KMS-11 (cell line): ENCODE results near the gene USP37.

Experiments
- H2AFZ ChIP-seq: fragments of 200-600 bp; sonication (generic); 2 replicates; pipeline ENCODE4 v1.6.1; 2016; ENCODE audit warnings: antibody characterized with exemption, mixed run types, low read depth
- H3K27ac ChIP-seq: fragments of 200-600 bp; sonication (generic); 2 replicates; pipeline ENCODE4 v1.6.1; 2016; ENCODE audit warnings: mild to moderate bottlenecking, mixed run types
- H3K27me3 ChIP-seq: fragments of 200-600 bp; sonication (generic); 2 replicates; pipeline ENCODE4 v1.6.1; 2017; ENCODE audit warnings: mild to moderate bottlenecking, low read depth, mixed run types, moderate library complexity; ENCODE audit not compliant: insufficient read depth
- H3K36me3 ChIP-seq: fragments of 200-600 bp; sonication (generic); 2 replicates; pipeline ENCODE4 v1.6.1; 2017; ENCODE audit warnings: mild to moderate bottlenecking, mixed run types; ENCODE audit not compliant: insufficient read depth
- H3K4me1 ChIP-seq: fragments of 200-600 bp; sonication (generic); 2 replicates; pipeline ENCODE4 v1.6.1; 2016; ENCODE audit warnings: mild to moderate bottlenecking, low read depth, mixed run types; ENCODE audit not compliant: poor library complexity, severe bottlenecking
- H3K4me2 ChIP-seq: fragments of 200-600 bp; sonication (generic); 2 replicates; pipeline ENCODE4 v1.7.0; 2016; ENCODE audit warnings: mild to moderate bottlenecking, mixed run types
- H3K4me3 ChIP-seq: fragments of 200-600 bp; sonication (generic); IDR thresholded peaks from 2 replicates; pipeline ENCODE4 v1.6.1; 2017; ENCODE audit warnings: low read depth, low read length, mixed read lengths; ENCODE audit not compliant: insufficient read depth
- H3K79me2 ChIP-seq: fragments of 200-600 bp; sonication (generic); 2 replicates; pipeline ENCODE4 v1.6.1; 2016; ENCODE audit warnings: low read depth, mixed run types; ENCODE audit not compliant: insufficient read depth
- H3K9ac ChIP-seq: fragments of 200-600 bp; sonication (generic); 2 replicates; pipeline ENCODE4 v1.6.1; 2016; ENCODE audit warnings: mild to moderate bottlenecking, mixed run types
- H4K20me1 ChIP-seq: fragments of 200-600 bp; sonication (generic); 2 replicates; pipeline ENCODE4 v1.6.1; 2016; ENCODE audit warnings: mild to moderate bottlenecking, mixed run types; ENCODE audit not compliant: insufficient read depth
- CTCF ChIP-seq: fragments of 200-600 bp; sonication (generic); conservative IDR thresholded peaks from 2 replicates; pipeline ENCODE4 v1.6.1; 2017; ENCODE audit warnings: low read depth, mild to moderate bottlenecking, antibody characterized with exemption, low read length, moderate library complexity, mixed read lengths

USP37 gene

GRCh38 chr2:218402491-218402901 is 165.7 kb downstream of the USP37 start:
- H3K4me1 ChIP-seq: peaks cover 22% of the 10 kb centered on the region

GRCh38 chr2:218401890-218402289 is 166.3 kb downstream of the USP37 start:
- H3K4me3 ChIP-seq: no peak overlapping the region
- peaks cover 22% of the 10 kb centered on the region for H3K4me1 ChIP-seq
- H3K9ac ChIP-seq: no peak overlapping the region; the same call in 1 of the 2 replicates

More at GRCh38 chr2:218402491-218402901, 165.7 kb downstream of the USP37 start:
- Histone ChIP-seq H3K9ac (no peak overlapping the region), H3K36me3 (no peaks in the 10 kb centered on the region), H4K20me1 (no peaks in the 10 kb centered on the region), H2AFZ (no peak overlapping the region), H3K27me3 (no peaks in the 10 kb centered on the region), H3K27ac (no peak overlapping the region), H3K79me2 (peaks cover 17% of the 10 kb centered on the region; the same call in 1 of the 2 replicates), H3K4me3 (no peak overlapping the region), H3K4me2 (no peak overlapping the region)
- no peak for TF ChIP-seq CTCF

GRCh38 chr2:218400930-218401881 is 166.9 kb downstream of the USP37 start:
- Histone ChIP-seq H3K36me3 (no peaks in the 10 kb centered on the region), H4K20me1 (no peaks in the 10 kb centered on the region), H3K4me1 (peaks cover 19% of the 10 kb centered on the region), H2AFZ (no peak overlapping the region), H3K27me3 (no peaks in the 10 kb centered on the region), H3K79me2 (peaks cover 17% of the 10 kb centered on the region; the same call in 1 of the 2 replicates), H3K4me3 (no peak overlapping the region), H3K4me2 (peak overlapping the region; percentile 48), H3K27ac (peak overlapping the region; percentile 11; the same call in 1 of the 2 replicates), H3K9ac (peak overlapping the region; percentile 97; the same call in 1 of the 2 replicates)
- TF ChIP-seq CTCF: no peak

More at GRCh38 chr2:218401890-218402289, 166.3 kb downstream of the USP37 start:
- no peak overlapping the region for H2AFZ ChIP-seq
- no peak overlapping the region for H3K27ac ChIP-seq
- no peak for TF ChIP-seq CTCF
- H3K4me2 ChIP-seq: peak overlapping the region; percentile 48; the same call in 1 of the 2 replicates
- H3K36me3 ChIP-seq: no peaks in the 10 kb centered on the region
- no peaks in the 10 kb centered on the region for H3K27me3 ChIP-seq
- H3K79me2 ChIP-seq: peaks cover 17% of the 10 kb centered on the region; the same call in 1 of the 2 replicates
- no peaks in the 10 kb centered on the region for H4K20me1 ChIP-seq
